NK-92 (cell line): ENCODE data around the gene SCGB3A2.
"Not testable (repeated sequence)": the region's sequence is repeated elsewhere in the genome, so short reads cannot be mapped to it uniquely, and the experiment has no call there.

Experiments
- DNase-seq: peaks from one replicate; lab custom pipeline; 2025; ENCODE audit not compliant: unreplicated experiment; lab: John Stamatoyannopoulos, UW

The SCGB3A2 gene

DNA sequence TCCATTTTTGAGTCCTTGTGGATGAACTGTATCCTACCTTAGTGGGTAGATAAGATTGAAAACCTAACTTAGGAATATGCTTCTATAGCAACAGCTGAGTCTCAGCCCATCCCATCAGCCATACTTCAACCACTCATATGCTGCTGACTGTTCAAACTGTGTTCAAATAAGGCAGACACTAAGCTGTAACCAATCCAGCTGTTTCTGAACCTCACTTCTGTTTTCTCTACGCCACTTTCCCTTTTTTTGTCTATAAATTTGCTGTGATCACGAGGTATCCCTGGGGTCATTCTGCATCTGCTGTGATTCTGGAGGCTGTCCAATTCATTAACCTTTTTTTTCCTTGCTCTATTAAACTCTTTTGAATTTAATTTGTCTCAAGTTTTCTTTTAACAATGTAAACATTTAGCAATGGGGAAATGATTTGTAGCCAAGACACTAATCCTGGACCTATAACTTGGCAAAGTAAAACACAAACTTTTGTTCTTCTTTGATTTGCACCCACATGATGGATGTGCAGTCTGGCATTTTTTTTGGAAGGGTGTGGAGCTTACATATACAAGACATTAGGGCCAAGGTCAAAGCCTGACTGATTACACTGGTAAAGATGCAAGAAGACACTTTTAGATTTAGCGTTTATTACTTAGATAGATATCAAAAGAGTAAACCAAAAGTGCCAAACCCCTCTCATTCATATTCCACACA is 14.9 kb upstream of the SCGB3A2 start:
- no peak for DNase-seq

- DNase-seq = no peak
Measured at GRCh38 chr5:147869112-147869511, 9.4 kb upstream of the SCGB3A2 start.

DNA sequence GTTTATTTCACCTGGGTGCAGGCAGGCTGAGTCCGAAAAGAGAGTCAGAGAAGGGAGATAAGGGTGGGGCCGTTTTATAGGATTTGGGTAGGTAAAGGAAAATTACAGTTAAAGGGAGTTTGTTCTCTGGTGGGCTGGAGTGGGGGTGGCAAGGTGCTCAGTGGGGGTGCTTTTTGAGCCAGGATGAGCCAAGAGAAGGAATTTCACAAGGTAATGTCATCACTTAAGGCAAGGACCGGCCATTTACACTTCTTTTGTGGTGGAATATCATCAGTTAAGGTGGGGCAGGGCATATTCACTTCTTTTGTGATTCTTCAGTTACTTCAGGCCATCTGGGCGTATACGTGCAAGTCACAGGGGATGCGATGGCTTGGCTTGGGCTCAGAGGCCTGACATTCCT is 8.6 kb upstream of the SCGB3A2 start:
- not testable (repeated sequence) for DNase-seq

DNA sequence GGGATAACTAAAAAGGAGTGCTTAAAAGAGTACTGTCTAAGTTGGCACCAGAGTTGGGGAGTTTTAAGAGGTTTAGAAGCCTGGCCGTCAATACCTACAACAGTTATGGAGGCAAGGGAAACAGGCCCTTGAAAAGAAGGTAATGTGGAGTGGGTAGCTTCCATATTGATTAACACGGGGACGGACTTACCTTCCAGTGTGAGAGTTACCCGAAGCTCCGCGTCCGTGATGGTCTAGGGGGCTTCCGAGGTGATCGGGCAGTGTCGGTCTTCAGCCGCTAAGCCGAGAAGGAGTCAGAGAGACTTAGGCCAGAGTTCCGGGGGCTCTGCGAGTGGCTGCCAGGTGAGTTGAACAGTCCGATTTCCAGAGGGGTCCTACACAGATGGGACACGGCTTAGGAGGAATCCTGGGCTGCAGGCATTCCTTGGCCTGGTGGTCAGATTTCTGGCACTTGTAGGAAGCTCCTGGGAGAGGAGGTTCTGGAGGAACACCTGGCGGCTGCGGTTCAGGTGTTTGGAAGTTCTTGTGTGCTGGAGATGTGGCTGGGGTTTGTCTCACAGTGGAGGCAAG is 6.4 kb upstream of the SCGB3A2 start:
- not testable (repeated sequence) for DNase-seq

DNA sequence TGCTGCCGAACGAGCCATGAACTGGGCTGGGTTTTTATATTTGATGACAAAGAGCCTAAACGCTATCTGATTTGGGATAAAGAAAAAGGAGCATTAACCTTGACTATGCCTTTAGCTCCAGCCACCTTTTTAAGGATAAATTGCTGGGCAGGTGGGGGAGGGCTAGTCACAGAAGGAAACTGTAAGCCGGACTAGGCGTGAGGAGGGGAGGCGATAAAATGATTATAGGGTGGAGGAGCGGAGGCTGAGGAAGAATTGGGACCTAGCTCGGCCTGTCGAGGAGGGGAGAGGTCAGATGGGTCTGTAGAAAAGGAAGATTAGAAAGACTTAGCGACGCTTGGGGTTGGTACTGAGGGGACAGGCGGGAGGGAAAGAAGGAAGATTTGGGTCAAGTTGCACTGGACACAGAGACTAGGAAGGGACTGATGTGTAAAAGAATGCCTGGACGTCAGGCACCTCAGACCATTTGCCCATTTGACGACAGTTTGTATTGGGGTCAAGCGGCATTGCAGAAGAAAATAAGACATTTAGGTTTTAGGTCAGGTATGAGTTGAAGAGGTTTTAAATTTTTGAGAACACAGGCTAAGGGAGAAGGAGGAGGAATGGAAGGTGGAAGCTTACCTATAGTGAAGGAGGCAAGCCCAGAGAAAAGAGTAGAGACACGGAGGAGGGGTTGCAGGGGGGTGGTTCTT is 5.6 kb upstream of the SCGB3A2 start:
- not testable (repeated sequence) for DNase-seq

- not testable (repeated sequence) for DNase-seq
Measured at GRCh38 chr5:147874118-147874875, 4.2 kb upstream of the SCGB3A2 start.

DNA sequence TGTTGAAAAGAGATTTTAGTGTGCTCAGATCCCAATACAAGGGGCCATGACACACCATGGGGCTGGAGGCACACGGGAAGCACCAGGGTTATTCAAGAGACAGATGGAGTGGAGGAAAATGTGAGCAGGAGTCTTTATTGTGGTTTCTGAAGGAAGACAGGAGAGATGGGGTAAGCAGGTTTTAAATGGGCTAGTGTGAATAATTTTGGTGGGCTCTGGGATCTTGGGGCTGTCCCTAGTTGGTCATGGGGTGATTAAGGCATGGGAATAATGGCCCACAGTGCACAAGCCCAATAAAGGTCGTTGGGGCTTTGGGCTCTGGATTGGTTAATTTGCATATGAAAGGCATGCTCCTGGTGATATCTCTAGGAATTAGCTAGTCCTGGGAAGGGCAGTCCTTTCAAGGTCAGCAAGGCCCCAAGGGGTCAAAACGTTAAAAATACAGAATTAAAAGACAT is 3.6 kb upstream of the SCGB3A2 start:
- DNase-seq = no peak

DNA sequence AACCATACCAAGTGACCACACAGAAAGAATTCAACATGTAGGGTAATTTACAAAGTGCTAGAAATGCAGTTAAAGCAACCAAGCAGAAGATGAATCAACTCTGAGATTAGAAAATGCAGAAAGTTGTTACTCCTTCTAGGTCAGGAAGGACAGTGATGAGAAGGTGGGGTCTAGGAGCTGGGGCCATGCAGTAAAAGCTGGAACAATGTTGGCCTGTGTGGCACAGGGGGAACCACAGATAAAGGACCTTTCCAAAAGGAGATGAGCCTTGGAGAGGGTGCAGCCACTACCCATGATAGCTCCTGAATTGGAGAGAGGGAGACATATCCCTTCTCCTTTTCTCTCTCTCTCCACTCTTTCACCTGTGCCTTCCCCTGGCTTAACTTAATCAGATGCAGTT is 2.4 kb upstream of the SCGB3A2 start:
- no peak for DNase-seq

GRCh38 chr5:147876626-147877025 is 1.9 kb upstream of the SCGB3A2 start:
- DNase-seq = no peak

DNA sequence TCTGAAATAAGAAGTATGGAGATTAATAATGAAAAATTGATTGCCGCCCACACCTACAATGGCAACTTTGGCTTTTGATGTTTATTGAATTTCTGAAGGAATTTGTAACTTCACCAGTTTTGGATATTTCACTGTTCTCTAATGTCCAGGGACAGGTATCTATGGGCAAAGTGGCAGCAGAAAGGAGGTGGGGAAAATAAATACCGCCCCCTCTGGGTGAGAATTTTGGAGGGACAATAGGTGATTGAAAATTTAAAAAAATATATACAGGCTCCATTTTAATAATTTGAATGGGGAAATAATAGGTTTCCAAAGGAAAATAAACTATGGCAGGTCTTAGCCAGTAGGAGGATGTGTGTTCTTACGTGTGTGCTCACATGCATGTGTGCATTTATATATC is 1.3 kb downstream of the SCGB3A2 start:
- no peak for DNase-seq

DNA sequence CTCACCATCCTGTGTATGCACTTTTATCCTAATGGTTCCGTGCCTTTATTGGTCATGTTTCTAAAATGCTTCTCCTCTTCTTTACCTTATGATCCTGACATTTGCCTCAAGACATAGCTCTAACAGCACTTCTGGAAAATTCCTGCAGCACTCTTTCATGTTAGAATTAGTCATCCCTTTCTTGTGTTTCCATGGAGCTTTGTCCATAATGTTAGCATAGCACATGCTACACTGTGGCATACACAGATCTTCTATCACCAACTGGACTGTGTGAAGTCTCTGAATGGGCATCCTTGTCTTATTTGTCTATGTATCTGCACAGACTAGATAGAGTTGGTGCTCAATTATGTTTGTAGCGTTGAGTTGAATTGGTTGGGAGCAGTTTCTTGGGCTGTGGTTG is 2.0 kb downstream of the SCGB3A2 start:
- no peak for DNase-seq

GRCh38 chr5:147882586-147883313 is 4.2 kb downstream of the SCGB3A2 start:
- DNase-seq = no peak

DNA sequence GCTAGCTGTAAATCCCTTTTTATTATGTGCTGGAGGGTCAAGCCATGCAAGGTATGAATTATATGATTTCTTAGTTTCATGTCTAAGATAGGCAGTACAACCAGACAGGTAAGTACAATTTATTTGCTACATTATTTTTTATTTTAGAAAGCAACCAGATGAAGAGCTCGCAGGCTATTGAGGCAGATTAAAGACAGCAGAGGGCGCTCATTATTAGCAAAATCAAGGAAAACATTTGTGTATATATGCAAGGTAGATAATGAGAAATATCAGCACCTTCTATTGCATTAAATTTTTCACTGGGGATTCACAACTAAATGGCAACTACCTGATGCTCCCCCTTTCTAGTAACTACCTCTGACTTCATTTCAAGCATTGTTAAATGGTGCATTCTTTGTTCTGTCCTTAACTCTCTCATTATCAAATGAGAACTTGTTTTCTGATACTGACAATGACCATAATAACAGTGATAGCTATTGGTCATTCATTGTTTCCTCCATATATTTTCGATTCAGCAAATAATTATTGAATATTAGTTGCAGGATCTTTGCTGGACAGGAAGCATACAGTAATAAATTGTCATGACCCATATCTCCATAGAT is 8.6 kb downstream of the SCGB3A2 start:
- no peak for DNase-seq

- no peak for DNase-seq
Measured at GRCh38 chr5:147887930-147888329, 9.4 kb downstream of the SCGB3A2 start.

DNA sequence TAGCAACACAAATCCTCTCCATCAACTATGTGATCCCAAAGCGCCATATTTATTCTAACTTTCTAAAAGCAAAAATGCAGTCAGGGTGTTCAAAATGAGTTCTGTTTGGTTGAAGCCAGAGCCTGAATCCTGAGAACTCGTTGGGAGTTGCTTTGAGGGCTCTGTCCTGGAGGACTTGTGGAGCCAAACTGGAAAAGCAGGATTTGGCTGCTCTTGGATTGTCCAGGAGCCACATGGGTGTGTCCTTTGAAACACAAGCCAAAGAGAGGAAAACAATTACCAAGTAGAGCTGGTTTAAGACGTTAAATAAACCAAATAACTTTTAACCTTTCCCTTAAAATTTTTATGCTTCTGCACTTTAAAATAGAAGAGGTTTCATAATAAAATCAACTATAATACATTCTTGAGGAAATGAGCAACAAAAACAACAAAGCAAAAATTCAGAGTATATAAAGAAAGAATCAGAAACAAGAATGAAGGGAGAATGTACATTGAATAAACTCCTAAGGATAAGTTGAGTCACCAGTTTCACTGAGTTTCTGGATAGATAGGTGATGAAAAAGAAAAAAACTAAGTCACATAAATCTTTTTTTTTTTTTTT is 14.3 kb downstream of the SCGB3A2 start:
- no peak for DNase-seq

DNA sequence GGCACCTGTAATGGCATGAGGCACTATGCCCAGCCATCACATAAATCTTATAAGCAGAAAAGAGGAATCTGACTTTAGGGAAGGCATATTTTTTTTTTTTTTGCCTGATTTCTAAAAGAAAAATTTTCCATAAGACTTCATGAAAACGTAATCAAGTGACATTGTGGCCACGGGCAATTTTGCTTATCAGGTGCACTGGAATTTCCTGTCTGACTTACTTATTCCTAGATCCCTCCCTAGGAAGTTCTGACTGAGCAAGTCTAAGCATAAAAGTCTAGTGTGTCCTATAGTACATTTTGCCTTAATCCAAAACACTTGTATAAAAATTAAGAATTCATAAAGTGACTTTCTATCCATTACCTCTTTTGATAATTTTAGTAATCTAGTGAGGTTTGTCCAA is 15.3 kb downstream of the SCGB3A2 start:
- DNase-seq = no peak

- no peak for DNase-seq
Measured at GRCh38 chr5:147895864-147896263, 17.4 kb downstream of the SCGB3A2 start.

GRCh38 chr5:147898875-147899401 is 20.4 kb downstream of the SCGB3A2 start:
- DNase-seq = no peak

DNA sequence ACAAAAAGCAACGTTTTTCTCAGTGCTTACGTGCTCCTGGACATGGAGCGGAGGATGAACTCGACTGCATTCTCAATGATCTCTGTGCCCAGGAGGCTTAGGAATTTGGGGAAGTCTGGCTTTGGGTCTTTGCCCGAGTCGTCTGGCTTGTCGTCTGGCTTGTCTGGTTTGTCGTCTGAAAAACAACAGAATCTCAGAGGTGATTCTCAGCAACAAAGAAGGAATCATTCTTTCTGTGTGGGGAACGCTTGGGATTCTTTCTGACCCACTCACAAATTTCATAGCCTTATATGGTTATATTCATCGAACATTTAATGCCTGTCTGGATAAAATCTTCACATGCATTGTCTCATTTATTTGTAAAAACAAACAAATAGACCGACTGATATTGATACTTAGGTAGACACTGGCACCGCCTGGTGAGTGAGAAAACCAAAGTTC is 23.1 kb downstream of the SCGB3A2 start:
- DNase-seq = no peak

DNA sequence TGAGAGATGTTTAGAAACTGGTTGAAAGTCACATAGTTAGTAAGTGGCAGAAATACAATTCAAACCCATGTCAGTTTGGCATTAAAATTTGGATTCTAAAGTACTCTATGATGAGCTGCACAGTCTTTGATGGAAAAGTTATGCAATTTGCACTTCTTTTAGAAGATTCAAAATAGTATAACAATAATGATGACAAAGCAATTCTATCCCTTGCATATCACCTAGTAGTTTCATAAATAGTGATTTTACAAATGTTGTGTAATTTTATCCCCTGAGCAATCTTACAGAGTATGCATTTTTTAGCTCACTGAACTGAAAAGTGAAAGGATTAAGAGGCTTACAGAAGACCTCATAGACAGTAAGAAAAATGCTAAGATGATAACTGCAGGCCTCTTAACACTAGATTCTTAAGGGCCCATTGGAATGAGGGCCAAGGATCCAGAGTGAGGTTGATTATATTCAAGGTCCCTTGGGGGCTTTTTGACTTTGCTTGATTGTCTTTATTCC is 24.2 kb downstream of the SCGB3A2 start:
- DNase-seq = no peak
